Adrenal gland (tissue), 12 donors: ENCODE results near the gene PRDM16. TPM values are rescaled to one million over a fixed set of nuclear protein-coding genes. Genes with fewer than 3 reads are reported as not detected.

Experiments used
- DNase-seq, 7 donors: peaks; one replicate each; pipeline ENCODE4 v3.0.0-alpha.2; 2019 to 2020
- H3K27ac ChIP-seq, 5 donors: fragments of 200-600 bp; sonication (generic) in 4 of 5; 1 replicate in 3 of 5; 2 replicates in 2 of 5; pipeline versions ENCODE4 v1.5.1 to v1.8.0; 2016 to 2020; ENCODE audit warnings: mild to moderate bottlenecking in 1 of 5
- H3K27me3 ChIP-seq: fragments of 200-600 bp; 2 replicates; pipeline ENCODE4 v1.8.0; 2021
- H3K36me3 ChIP-seq, 2 donors: fragments of 200-600 bp; replicated peaks in 1 of 2; 1 replicate in 1 of 2; 2 replicates in 1 of 2; pipeline versions ENCODE4 v1.5.1 to v1.8.0; 2018 to 2022
- H3K4me1 ChIP-seq, 2 donors: fragments of 200-600 bp; replicated peaks in 1 of 2; 1 replicate in 1 of 2; 2 replicates in 1 of 2; pipeline versions ENCODE4 v1.5.1 to v1.8.0; 2018 to 2021
- H3K4me3 ChIP-seq, 4 donors: fragments of 200-600 bp; sonication (generic) in 3 of 4; one replicate each; pipeline ENCODE4 v1.5.1; 2016 to 2018
- H3K9me3 ChIP-seq, 3 donors: fragments of 200-600 bp; sonication (generic) in 1 of 3; replicated peaks in 1 of 3; 1 replicate in 2 of 3; 2 replicates in 1 of 3; pipeline versions ENCODE4 v1.5.1 to v1.8.0; 2016 to 2021
- POLR2A ChIP-seq, 2 donors: fragments of 450-650 bp; IDR thresholded peaks; one replicate each; pipeline ENCODE4 v1.6.1; 2017; ENCODE audit warnings: antibody characterized with exemption in 2 of 2, mild to moderate bottlenecking in 2 of 2, moderate library complexity in 1 of 2
- WGBS, 4 donors: extraction: QIAGEN DNeasy Blood & Tissue Kit in 2 of 4; methylation state at CpG; one replicate each; pipeline versions ENCODE4 v1.1.5 to v1.1.7; 2013 to 2017; 5-methylcytosine and 5-hydroxymethylcytosine counted together
- intact Hi-C, 2 donors: fragments of 100-400 bp; cut with DNase I; formaldehyde crosslinking; loops; one replicate each; pipeline versions ENCODE4 v1.14.1 to v1.15.0; 2022 to 2023
- polyA plus RNA-seq, 3 donors: library from polyadenylated mRNA; stranded (reverse); fragments of 200-250 nt in 2 of 3; fragments of 350-450 nt in 1 of 3; fragmentation: Illumina TruSeq in 1 of 3; extraction: RNeasy Lipid Tissue Mini Kit (QIAGEN cat#74804) in 1 of 3; gene quantifications; one replicate each; pipeline ENCODE4 v1.2.3, GENCODE V29; 2013 to 2014
- total RNA-seq, 9 donors: library from RNA; depleted of rRNA in 4 of 9; stranded (reverse); fragments of >200 nt in 4 of 9; fragments of 120-200 nt in 1 of 9; fragmentation: NEBNext Ultra II Directional in 1 of 9; extraction: Animal tissue kit (Norgen Biotek cat#: 25700) in 1 of 9; gene quantifications; one replicate each; pipeline versions ENCODE4 v1.1.0 to v1.2.4, GENCODE V29; 2013 to 2023
- TF ChIP-seq, protein P1 (sequence below), 6 experiments: fragments of 450-650 bp in 4 of 6; fragments of 200-600 bp in 2 of 6; sonication (generic) in 1 of 6; IDR thresholded peaks; 1 replicate in 5 of 6; 2 replicates in 1 of 6; pipeline versions ENCODE4 v1.5.1 to v1.8.0; 2016 to 2021; ENCODE audit warnings: antibody characterized with exemption in 6 of 6, mild to moderate bottlenecking in 2 of 6, moderate library complexity in 1 of 6
- donor health status: healthy with polysubstance abuse.
- donor health status: Bipolar disorder and iron deficiency.
- donor health status: DM: yes; HTN: yes; CAD: no.
- donor health status: DM: no; HTN: no; CAD: no.
- donor health status: DM: no; HTN: no; CAD: no.
- donor health status: DM: yes; HTN: yes; CAD: no.

The PRDM16 gene
- total and polyA plus RNA-seq, 12 donors: 0.04 to 2.8 (median 0.61) TPM; not detected in 1

DNA sequence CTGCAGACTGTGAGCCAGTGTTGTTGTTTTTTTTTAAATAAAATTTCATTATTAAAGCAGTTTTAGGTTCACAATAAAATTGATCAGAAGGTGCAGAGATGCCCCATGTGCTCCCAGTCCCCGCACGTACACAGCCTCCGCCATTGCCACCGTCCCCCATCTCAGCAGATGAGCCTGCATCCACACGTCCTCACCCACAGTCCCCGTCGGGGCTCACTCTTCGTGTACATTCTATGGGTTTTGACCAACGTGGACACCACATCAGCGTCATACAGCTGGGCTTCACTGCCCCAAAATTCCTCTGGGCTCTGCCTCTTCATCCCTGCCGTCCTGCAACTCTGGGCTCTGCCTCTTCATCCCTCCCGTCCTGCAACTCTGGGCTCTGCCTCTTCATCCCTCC is 373.9 kb downstream of the PRDM16 start:
- H3K9me3 ChIP-seq: no peaks in the 10 kb centered on the region
- H3K36me3 ChIP-seq: no peaks in the 10 kb centered on the region
- H3K27ac ChIP-seq: no peak overlapping the region
- WGBS, 4 donors: 66 to 85% (median 76%) methylated on average over 12 of the region's 12 CpGs
- H3K4me3 ChIP-seq: no peak overlapping the region
- H3K4me1 ChIP-seq: no peaks in the 10 kb centered on the region
- TF ChIP-seq POLR2A (IDR thresholded peaks at IDR 0.05): no peak
- TF ChIP-seq, protein P1, sequence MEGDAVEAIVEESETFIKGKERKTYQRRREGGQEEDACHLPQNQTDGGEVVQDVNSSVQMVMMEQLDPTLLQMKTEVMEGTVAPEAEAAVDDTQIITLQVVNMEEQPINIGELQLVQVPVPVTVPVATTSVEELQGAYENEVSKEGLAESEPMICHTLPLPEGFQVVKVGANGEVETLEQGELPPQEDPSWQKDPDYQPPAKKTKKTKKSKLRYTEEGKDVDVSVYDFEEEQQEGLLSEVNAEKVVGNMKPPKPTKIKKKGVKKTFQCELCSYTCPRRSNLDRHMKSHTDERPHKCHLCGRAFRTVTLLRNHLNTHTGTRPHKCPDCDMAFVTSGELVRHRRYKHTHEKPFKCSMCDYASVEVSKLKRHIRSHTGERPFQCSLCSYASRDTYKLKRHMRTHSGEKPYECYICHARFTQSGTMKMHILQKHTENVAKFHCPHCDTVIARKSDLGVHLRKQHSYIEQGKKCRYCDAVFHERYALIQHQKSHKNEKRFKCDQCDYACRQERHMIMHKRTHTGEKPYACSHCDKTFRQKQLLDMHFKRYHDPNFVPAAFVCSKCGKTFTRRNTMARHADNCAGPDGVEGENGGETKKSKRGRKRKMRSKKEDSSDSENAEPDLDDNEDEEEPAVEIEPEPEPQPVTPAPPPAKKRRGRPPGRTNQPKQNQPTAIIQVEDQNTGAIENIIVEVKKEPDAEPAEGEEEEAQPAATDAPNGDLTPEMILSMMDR (IDR thresholded peaks at IDR 0.05): no peak
- intact Hi-C loops: no loop called here
- no peak for DNase-seq
- peaks cover 2% of the 10 kb centered on the region for H3K27me3 ChIP-seq

- TF ChIP-seq, protein P1 (IDR thresholded peaks at IDR 0.05): no peak
- intact Hi-C loops: no loop called here
- Histone ChIP-seq H3K4me1 (no peaks in the 10 kb centered on the region), H3K9me3 (no peaks in the 10 kb centered on the region), H3K4me3 (no peak overlapping the region), H3K27ac (no peak overlapping the region), H3K27me3 (peaks cover 2% of the 10 kb centered on the region), H3K36me3 (no peaks in the 10 kb centered on the region)
- 72 to 79% (median 73%) methylated on average over 7 of the region's 7 CpGs for WGBS, 4 donors
- no peak for DNase-seq
Measured at GRCh38 chr1:3443807-3444206, 374.8 kb downstream of the PRDM16 start.

DNA sequence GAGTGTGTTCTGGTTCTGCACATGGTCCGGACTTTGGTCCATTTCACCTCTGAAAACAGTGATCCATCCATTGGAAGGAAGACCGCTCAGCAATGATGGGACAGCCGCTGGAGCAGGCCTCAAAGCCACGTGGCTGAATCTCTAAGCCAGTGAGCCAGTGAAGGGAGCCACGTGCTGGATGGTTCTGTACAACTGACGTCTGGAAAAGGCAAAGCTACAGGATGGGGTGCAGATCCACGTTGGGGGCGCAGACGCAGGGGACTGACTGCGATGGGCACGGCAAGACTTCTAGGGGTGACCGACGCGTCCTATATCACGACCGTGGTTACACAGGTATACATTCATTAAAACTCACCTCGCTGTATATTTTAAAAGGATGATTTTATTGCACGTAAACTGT is 375.3 kb downstream of the PRDM16 start:
- Histone ChIP-seq H3K27ac (no peak overlapping the region), H3K4me1 (no peaks in the 10 kb centered on the region), H3K9me3 (no peaks in the 10 kb centered on the region), H3K27me3 (peaks cover 2% of the 10 kb centered on the region), H3K4me3 (no peak overlapping the region), H3K36me3 (no peaks in the 10 kb centered on the region)
- no peak for TF ChIP-seq POLR2A (IDR thresholded peaks at IDR 0.05)
- TF ChIP-seq, protein P1 (IDR thresholded peaks at IDR 0.05): no peak
- 76 to 83% (median 82%) methylated on average over 18 of the region's 18 CpGs for WGBS, 4 donors
- DNase-seq: no peak
- intact Hi-C loops: no loop called here

DNA sequence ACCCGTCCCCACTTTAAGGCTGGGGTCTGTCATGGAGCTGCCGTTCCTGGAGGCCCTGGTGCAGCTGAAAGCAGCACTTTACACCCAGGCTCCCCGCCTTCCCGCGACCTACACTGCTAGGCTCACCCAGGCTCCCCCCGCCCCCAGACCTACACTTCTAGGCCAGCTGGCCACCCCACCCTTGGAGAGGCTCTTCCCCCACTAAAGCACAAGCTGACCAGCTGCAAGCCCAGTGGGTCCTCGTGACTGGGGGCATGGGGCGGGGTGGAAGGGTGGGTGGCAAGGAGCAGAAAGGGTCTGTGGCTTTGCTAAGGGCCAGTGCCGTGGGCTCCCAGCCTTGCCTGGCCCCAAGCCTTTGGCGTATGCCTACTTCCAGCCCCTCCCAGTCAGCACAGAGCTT is 375.7 kb downstream of the PRDM16 start:
- Histone ChIP-seq H3K9me3 (no peaks in the 10 kb centered on the region), H3K27ac (no peak overlapping the region), H3K36me3 (no peaks in the 10 kb centered on the region), H3K4me1 (no peaks in the 10 kb centered on the region), H3K27me3 (peaks cover 2% of the 10 kb centered on the region), H3K4me3 (no peak overlapping the region)
- WGBS, 4 donors: 64 to 72% (median 66%) methylated on average over 8 to 10 of the region's 10 CpGs
- intact Hi-C loops: no loop called here
- no peak for TF ChIP-seq POLR2A (IDR thresholded peaks at IDR 0.05)
- TF ChIP-seq, protein P1 (IDR thresholded peaks at IDR 0.05): no peak
- DNase-seq: no peak
